ENCODE data around the gene FBXO22. TPM values are rescaled to one million over a fixed set of nuclear protein-coding genes. Genes with fewer than 3 reads are reported as not detected.
"Not testable (repeated sequence)": the region's sequence is repeated elsewhere in the genome, so short reads cannot be mapped to it uniquely, and the experiment has no call there.

The FBXO22 gene
- total RNA-seq, 2 experiments from 2014 or later: 66.7 to 67.4 TPM

GRCh38 chr15:75943713-75944215, 40.1 kb downstream of the FBXO22 start:
- intact Hi-C loops (cut with micrococcal nuclease): no loop called here
- POLR2A ChIA-PET: no interaction called here
- CTCF ChIA-PET: no interaction called here
- H3K4me1 Mint-ChIP-seq (ENCODE audit: low read depth): no peaks in the 10 kb centered on the region
- DNase-seq: no peak
- H3K9me3 Mint-ChIP-seq: peaks cover 9% of the 10 kb centered on the region
- H3K36me3 Mint-ChIP-seq: no peaks in the 10 kb centered on the region
- no peak overlapping the region for H3K27ac Mint-ChIP-seq
- peaks cover 13% of the 10 kb centered on the region for H3K27me3 Mint-ChIP-seq
- H3K4me3 Mint-ChIP-seq: no peak overlapping the region

GRCh38 chr15:75945953-75946352, 42.3 kb downstream of the FBXO22 start:
- POLR2A ChIA-PET: no interaction called here

GRCh38 chr15:75947092-75947491, 43.4 kb downstream of the FBXO22 start:
- DNase-seq: no peak
- H3K4me3 Mint-ChIP-seq: no peak overlapping the region
- no peak overlapping the region for H3K27ac Mint-ChIP-seq
- intact Hi-C loops (cut with micrococcal nuclease): no loop called here
- H3K4me1 Mint-ChIP-seq (ENCODE audit: low read depth): no peaks in the 10 kb centered on the region
- no peaks in the 10 kb centered on the region for H3K9me3 Mint-ChIP-seq
- POLR2A ChIA-PET: no interaction called here
- CTCF ChIA-PET: interaction anchor here (1.0 kb wide), 1 partner anchor 110 kb away, joined by 3 read pairs; no protein-coding TSS in a partner anchor
- H3K36me3 Mint-ChIP-seq: no peaks in the 10 kb centered on the region
- peaks cover 25% of the 10 kb centered on the region for H3K27me3 Mint-ChIP-seq

More at GRCh38 chr15:75945953-75946352, 42.3 kb downstream of the FBXO22 start:
- H3K9me3 Mint-ChIP-seq: no peaks in the 10 kb centered on the region
- no peak overlapping the region for H3K27ac Mint-ChIP-seq
- intact Hi-C loops (cut with micrococcal nuclease): no loop called here
- CTCF ChIA-PET: no interaction called here
- peaks cover 18% of the 10 kb centered on the region for H3K27me3 Mint-ChIP-seq
- no peak overlapping the region for H3K4me3 Mint-ChIP-seq
- no peaks in the 10 kb centered on the region for H3K4me1 Mint-ChIP-seq (ENCODE audit: low read depth)
- H3K36me3 Mint-ChIP-seq: no peaks in the 10 kb centered on the region
- no peak for DNase-seq

GRCh38 chr15:75948761-75949296, 45.2 kb downstream of the FBXO22 start:
- CTCF ChIA-PET: interaction anchor here (0.6 kb wide), 1 partner anchor 124 kb away, joined by 4 read pairs; no protein-coding TSS in a partner anchor
- Mint-ChIP-seq H3K27me3 (peaks cover 32% of the 10 kb centered on the region), H3K36me3 (no peaks in the 10 kb centered on the region), H3K9me3 (no peaks in the 10 kb centered on the region), H3K4me3 (no peak overlapping the region), H3K4me1 (ENCODE audit: low read depth) (peaks cover 2% of the 10 kb centered on the region), H3K27ac (no peak overlapping the region)
- intact Hi-C loops (cut with micrococcal nuclease): no loop called here
- DNase-seq: no peak
- POLR2A ChIA-PET: no interaction called here

GRCh38 chr15:75952525-75952924, 48.8 kb downstream of the FBXO22 start:
- H3K27me3 Mint-ChIP-seq: peaks cover 34% of the 10 kb centered on the region
- ChIA-PET CTCF (no interaction called here), POLR2A (no interaction called here)
- H3K4me3 Mint-ChIP-seq: no peak overlapping the region
- no peaks in the 10 kb centered on the region for H3K9me3 Mint-ChIP-seq
- H3K36me3 Mint-ChIP-seq: no peaks in the 10 kb centered on the region
- intact Hi-C loops (cut with micrococcal nuclease): no loop called here
- DNase-seq: no peak
- H3K27ac Mint-ChIP-seq: no peak overlapping the region
- peaks cover 2% of the 10 kb centered on the region for H3K4me1 Mint-ChIP-seq (ENCODE audit: low read depth)

- POLR2A ChIA-PET: no interaction called here
Measured at GRCh38 chr15:75955720-75956119, 52.0 kb downstream of the FBXO22 start.

GRCh38 chr15:75961331-75961730, 57.7 kb downstream of the FBXO22 start:
- no peaks in the 10 kb centered on the region for H3K4me1 Mint-ChIP-seq (ENCODE audit: low read depth)
- no peak overlapping the region for H3K4me3 Mint-ChIP-seq
- peaks cover 9% of the 10 kb centered on the region for H3K27me3 Mint-ChIP-seq
- POLR2A ChIA-PET: no interaction called here
- CTCF ChIA-PET: interaction anchor here (0.6 kb wide), 1 partner anchor 1941 kb away, joined by 3 read pairs; no protein-coding TSS in a partner anchor
- no peaks in the 10 kb centered on the region for H3K36me3 Mint-ChIP-seq
- no peaks in the 10 kb centered on the region for H3K9me3 Mint-ChIP-seq
- intact Hi-C loops (cut with micrococcal nuclease): no loop called here
- H3K27ac Mint-ChIP-seq: no peak overlapping the region
- no peak for DNase-seq

More at GRCh38 chr15:75955720-75956119, 52.0 kb downstream of the FBXO22 start:
- Mint-ChIP-seq H3K4me3 (no peak overlapping the region), H3K36me3 (no peaks in the 10 kb centered on the region), H3K4me1 (ENCODE audit: low read depth) (peaks cover 2% of the 10 kb centered on the region), H3K27me3 (peaks cover 31% of the 10 kb centered on the region), H3K27ac (no peak overlapping the region), H3K9me3 (no peaks in the 10 kb centered on the region)
- DNase-seq: no peak
- intact Hi-C loops (cut with micrococcal nuclease): no loop called here
- CTCF ChIA-PET: interaction anchor here (0.7 kb wide), 2 partner anchors 8 to 285 kb away, joined by 3 to 4 read pairs; no protein-coding TSS in a partner anchor

- no peaks in the 10 kb centered on the region for H3K36me3 Mint-ChIP-seq
- CTCF ChIA-PET: no interaction called here
- H3K9me3 Mint-ChIP-seq: no peaks in the 10 kb centered on the region
- H3K4me3 Mint-ChIP-seq: no peak overlapping the region
- intact Hi-C loops (cut with micrococcal nuclease): no loop called here
- H3K4me1 Mint-ChIP-seq (ENCODE audit: low read depth): no peaks in the 10 kb centered on the region
- peaks cover 3% of the 10 kb centered on the region for H3K27me3 Mint-ChIP-seq
- POLR2A ChIA-PET: no interaction called here
- no peak overlapping the region for H3K27ac Mint-ChIP-seq
- DNase-seq: no peak
Measured at GRCh38 chr15:75966073-75966472, 62.4 kb downstream of the FBXO22 start.

- peaks cover 21% of the 10 kb centered on the region for H3K27me3 Mint-ChIP-seq
- not testable (repeated sequence) for H3K4me1 Mint-ChIP-seq (ENCODE audit: low read depth); H3K36me3 Mint-ChIP-seq
Measured at GRCh38 chr15:75976766-75977165, 73.1 kb downstream of the FBXO22 start.

GRCh38 chr15:75981149-75981815, 77.6 kb downstream of the FBXO22 start:
- H3K27ac Mint-ChIP-seq: no peak overlapping the region
- H3K9me3 Mint-ChIP-seq: no peaks in the 10 kb centered on the region
- H3K27me3 Mint-ChIP-seq: peaks cover 18% of the 10 kb centered on the region
- DNase-seq: no peak
- ChIA-PET CTCF (interaction anchor here (0.8 kb wide), 1 partner anchor 16 kb away, joined by 3 read pairs; no protein-coding TSS in a partner anchor), POLR2A (no interaction called here)
- H3K36me3 Mint-ChIP-seq: no peaks in the 10 kb centered on the region
- intact Hi-C loops (cut with micrococcal nuclease): no loop called here
- H3K4me1 Mint-ChIP-seq (ENCODE audit: low read depth): no peaks in the 10 kb centered on the region
- H3K4me3 Mint-ChIP-seq: no peak overlapping the region

More at GRCh38 chr15:75976766-75977165, 73.1 kb downstream of the FBXO22 start:
- POLR2A ChIA-PET; H3K27ac Mint-ChIP-seq; CTCF ChIA-PET; DNase-seq; intact Hi-C loops (cut with micrococcal nuclease); H3K9me3 Mint-ChIP-seq; H3K4me3 Mint-ChIP-seq: not testable (repeated sequence)

GRCh38 chr15:75982468-75982867, 78.8 kb downstream of the FBXO22 start:
- Mint-ChIP-seq H3K4me1 (ENCODE audit: low read depth) (no peaks in the 10 kb centered on the region), H3K9me3 (no peaks in the 10 kb centered on the region)

GRCh38 chr15:75984706-75985105, 81.0 kb downstream of the FBXO22 start:
- H3K4me3 Mint-ChIP-seq; DNase-seq; intact Hi-C loops (cut with micrococcal nuclease); H3K27ac Mint-ChIP-seq; H3K9me3 Mint-ChIP-seq; CTCF ChIA-PET; POLR2A ChIA-PET; H3K4me1 Mint-ChIP-seq (ENCODE audit: low read depth); H3K27me3 Mint-ChIP-seq; H3K36me3 Mint-ChIP-seq: not testable (repeated sequence)

More at GRCh38 chr15:75982468-75982867, 78.8 kb downstream of the FBXO22 start:
- Mint-ChIP-seq H3K4me3 (no peak overlapping the region), H3K36me3 (no peaks in the 10 kb centered on the region), H3K27ac (no peak overlapping the region), H3K27me3 (peaks cover 18% of the 10 kb centered on the region)
- DNase-seq: no peak
- intact Hi-C loops (cut with micrococcal nuclease): no loop called here
- POLR2A ChIA-PET: no interaction called here
- CTCF ChIA-PET: no interaction called here

- H3K4me1 Mint-ChIP-seq (ENCODE audit: low read depth): no peaks in the 10 kb centered on the region
- intact Hi-C loops (cut with micrococcal nuclease): no loop called here
- no peak overlapping the region for H3K4me3 Mint-ChIP-seq
- no peak overlapping the region for H3K27ac Mint-ChIP-seq
- H3K36me3 Mint-ChIP-seq: no peaks in the 10 kb centered on the region
- ChIA-PET POLR2A (no interaction called here), CTCF (interaction anchor here (0.5 kb wide), 1 partner anchor 108 kb away, joined by 3 read pairs; no protein-coding TSS in a partner anchor)
- H3K27me3 Mint-ChIP-seq: peaks cover 3% of the 10 kb centered on the region
- DNase-seq: no peak
- H3K9me3 Mint-ChIP-seq: no peaks in the 10 kb centered on the region
Measured at GRCh38 chr15:75985971-75986370, 82.3 kb downstream of the FBXO22 start.

Data from activated CD4-positive, alpha-beta memory T cell treated with anti-CD3 and anti-CD28 coated beads for 36 hours (primary cell).